PC-3 (cell line): Measurements from ENCODE around the gene UQCR11. TPM values are rescaled to one million over a fixed set of nuclear protein-coding genes. Genes with fewer than 3 reads are reported as not detected.

Experiments used
- ATAC-seq: fragments of 200-7000 bp; cut with Tn5 transposase; 2 replicates; pipeline ENCODE4 v1.9.1; 2020; ENCODE audit warnings: mild to moderate bottlenecking, moderate library complexity
- BruUV-seq: library from RNA; stranded (reverse); fragments of 400-500 nt; replicated peaks from 2 replicates; lab custom pipeline; 2021; lab: Mats Ljungman, UMichigan
- CTCF ChIA-PET: fragments of 300-600 bp; sonication (Branson Sonifier 250); formaldehyde crosslinking; loops from one replicate; lab custom pipeline; 2022; ENCODE audit warnings: antibody characterized with exemption; lab: Charles Lee
- POLR2A ChIA-PET: fragments of 300-600 bp; sonication (Branson Sonifier 250); formaldehyde crosslinking; loops from one replicate; lab custom pipeline; 2022; ENCODE audit warnings: antibody characterized with exemption; ENCODE audit not compliant: unreplicated experiment; lab: Charles Lee
- DNase-seq: peaks from one replicate; pipeline ENCODE4 v3.0.0-alpha.2; 2015
- H2AFZ ChIP-seq: fragments of 300-600 bp; sonication (generic); 2 replicates; pipeline ENCODE4 v1.6.0; 2016; ENCODE audit warnings: antibody characterized with exemption, low read length
- H3F3A ChIP-seq: fragments of 300-600 bp; sonication (generic); one replicate; pipeline ENCODE4 v1.6.0; 2017; ENCODE audit warnings: antibody characterized with exemption, low read length, control low read depth, mild to moderate bottlenecking; ENCODE audit not compliant: unreplicated experiment
- H3K27ac ChIP-seq: fragments of 300-600 bp; sonication (generic); 2 replicates; pipeline ENCODE4 v1.5.1; 2016; ENCODE audit warnings: mild to moderate bottlenecking, low read length
- H3K27me3 ChIP-seq: fragments of 300-600 bp; sonication (generic); 2 replicates; pipeline ENCODE4 v1.6.1; 2016; ENCODE audit warnings: low read length, mixed read lengths
- H3K36me3 ChIP-seq: fragments of 300-600 bp; sonication (generic); 2 replicates; pipeline ENCODE4 v1.6.1; 2016; ENCODE audit warnings: low read depth, mixed run types, low read length, mixed read lengths
- H3K4me1 ChIP-seq: fragments of 300-600 bp; sonication (generic); 2 replicates; pipeline ENCODE4 v1.5.1; 2016; ENCODE audit warnings: low read length; ENCODE audit not compliant: insufficient read depth
- H3K4me2 ChIP-seq: fragments of 300-600 bp; sonication (generic); 2 replicates; pipeline ENCODE4 v1.6.0; 2016; ENCODE audit warnings: low read length
- H3K4me3 ChIP-seq: fragments of 300-600 bp; sonication (generic); 2 replicates; pipeline ENCODE4 v1.5.1; 2016; ENCODE audit warnings: mild to moderate bottlenecking, low read length, mixed read lengths
- H3K79me2 ChIP-seq: fragments of 300-600 bp; sonication (generic); 2 replicates; pipeline ENCODE4 v1.6.1; 2017; ENCODE audit warnings: low read length, mixed read lengths
- H3K9ac ChIP-seq: fragments of 300-600 bp; sonication (generic); 2 replicates; pipeline ENCODE4 v1.6.0; 2016; ENCODE audit warnings: mild to moderate bottlenecking, low read length
- H3K9me2 ChIP-seq: fragments of 300-600 bp; sonication (generic); replicated peaks from 2 replicates; pipeline ENCODE4 v1.6.1; 2016; ENCODE audit warnings: mixed run types, low read length, mixed read lengths
- H3K9me3 ChIP-seq: fragments of 300-600 bp; sonication (generic); 2 replicates; pipeline ENCODE4 v1.6.1; 2016; ENCODE audit warnings: low read length, mixed read lengths
- H4K20me1 ChIP-seq: fragments of 300-600 bp; sonication (generic); 2 replicates; pipeline ENCODE4 v1.6.1; 2016; ENCODE audit warnings: low read length, mixed read lengths
- CTCF ChIP-seq: fragments of 300-600 bp; sonication (generic); conservative IDR thresholded peaks from 2 replicates; pipeline ENCODE4 v1.5.1; 2017; ENCODE audit warnings: antibody characterized with exemption, low read depth, mild to moderate bottlenecking, low read length
- EZH2 ChIP-seq: fragments of 300-600 bp; sonication (generic); IDR thresholded peaks from one replicate; pipeline ENCODE4 v1.6.1; 2017; ENCODE audit warnings: antibody characterized with exemption, mild to moderate bottlenecking, low read length; ENCODE audit not compliant: unreplicated experiment
- EZH2phosphoT487 ChIP-seq: fragments of 300-600 bp; sonication (generic); IDR thresholded peaks from 2 replicates; pipeline ENCODE4 v1.6.1; 2018; ENCODE audit warnings: mild to moderate bottlenecking, antibody characterized with exemption, low read length, borderline replicate concordance
- intact Hi-C: fragments of 100-400 bp; cut with micrococcal nuclease; formaldehyde crosslinking; loops from 2 replicates; pipeline ENCODE4 v1.9.0; 2023
- total RNA-seq: library from RNA; depleted of rRNA; stranded (reverse); fragments of >200 nt; gene quantifications from 2 replicates; pipeline ENCODE4 v1.2.3, GENCODE V29; 2014

Gene UQCR11
- total RNA-seq, 1 experiment from 2014 or later = 148 TPM

GRCh38 chr19:1618157-1619093 is 13.2 kb upstream of the UQCR11 start:
- no peak overlapping the region for H3K4me3 ChIP-seq
- H3K27ac ChIP-seq = no peak overlapping the region
- no peak overlapping the region for H2AFZ ChIP-seq
- no peaks in the 10 kb centered on the region for H3K9me2 ChIP-seq
- intact Hi-C loops = no loop called here
- no peaks in the 10 kb centered on the region for H3K27me3 ChIP-seq
- no peaks in the 10 kb centered on the region for H3K9me3 ChIP-seq
- H4K20me1 ChIP-seq = no peaks in the 10 kb centered on the region
- peak; percentile 49 for TF ChIP-seq CTCF
- no peak for TF ChIP-seq EZH2phosphoT487
- no peak for TF ChIP-seq EZH2
- no peak overlapping the region for H3K4me2 ChIP-seq
- no peak overlapping the region for H3K9ac ChIP-seq
- no peaks in the 10 kb centered on the region for H3K79me2 ChIP-seq
- H3F3A ChIP-seq = no peaks in the 10 kb centered on the region
- ATAC-seq = peak; percentile 81
- DNase-seq = peak; percentile 37
- POLR2A ChIA-PET = no interaction called here
- BruUV-seq = no TSS peak
- CTCF ChIA-PET = no interaction called here
- H3K4me1 ChIP-seq = no peaks in the 10 kb centered on the region
- H3K36me3 ChIP-seq = no peaks in the 10 kb centered on the region; the same call in 1 of the 2 replicates

DNA sequence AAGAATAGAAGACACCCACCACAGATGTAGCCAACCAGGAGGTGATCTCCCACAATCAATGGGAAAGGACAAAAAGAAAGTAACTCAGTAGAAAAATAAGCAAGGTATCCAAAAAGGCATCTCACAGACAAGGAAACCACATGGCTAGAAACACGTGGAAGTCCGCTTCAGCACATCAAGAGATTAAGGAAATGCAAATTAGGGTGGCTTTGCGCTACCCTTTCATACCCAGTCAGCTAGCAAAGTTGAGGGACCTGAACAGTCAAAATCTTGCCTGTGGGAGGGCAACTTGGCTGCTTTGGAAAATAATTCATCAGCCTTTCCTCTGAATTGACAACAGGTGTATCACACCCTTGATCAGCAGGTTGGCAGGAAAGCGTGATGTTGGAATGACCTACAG is 11.6 kb upstream of the UQCR11 start:
- no peaks in the 10 kb centered on the region for H4K20me1 ChIP-seq
- no peak overlapping the region for H2AFZ ChIP-seq
- no peak overlapping the region for H3K4me2 ChIP-seq
- TF ChIP-seq CTCF = no peak
- no peak for TF ChIP-seq EZH2
- TF ChIP-seq EZH2phosphoT487 = no peak
- H3K9me3 ChIP-seq = no peaks in the 10 kb centered on the region
- no peaks in the 10 kb centered on the region for H3K79me2 ChIP-seq
- H3K27ac ChIP-seq = no peak overlapping the region
- intact Hi-C loops = no loop called here
- no peaks in the 10 kb centered on the region for H3K27me3 ChIP-seq
- BruUV-seq = no TSS peak
- H3K4me3 ChIP-seq = no peak overlapping the region
- H3K9me2 ChIP-seq = no peaks in the 10 kb centered on the region
- H3F3A ChIP-seq = no peaks in the 10 kb centered on the region
- DNase-seq (no peak), ATAC-seq (no peak)
- POLR2A ChIA-PET = no interaction called here
- H3K4me1 ChIP-seq = no peaks in the 10 kb centered on the region
- H3K36me3 ChIP-seq = no peaks in the 10 kb centered on the region; the same call in 1 of the 2 replicates
- H3K9ac ChIP-seq = no peak overlapping the region
- CTCF ChIA-PET = no interaction called here

GRCh38 chr19:1616396-1616795 is 11.1 kb upstream of the UQCR11 start:
- no peaks in the 10 kb centered on the region for H4K20me1 ChIP-seq
- H3K9me3 ChIP-seq = no peaks in the 10 kb centered on the region
- no peak overlapping the region for H2AFZ ChIP-seq
- no peaks in the 10 kb centered on the region for H3F3A ChIP-seq
- H3K36me3 ChIP-seq = no peaks in the 10 kb centered on the region; the same call in 1 of the 2 replicates
- no peaks in the 10 kb centered on the region for H3K27me3 ChIP-seq
- no peak overlapping the region for H3K27ac ChIP-seq
- CTCF ChIA-PET = no interaction called here
- no peak for TF ChIP-seq EZH2phosphoT487
- no peak for TF ChIP-seq EZH2
- TF ChIP-seq CTCF = no peak
- H3K79me2 ChIP-seq = no peaks in the 10 kb centered on the region
- no peak overlapping the region for H3K4me2 ChIP-seq
- H3K9me2 ChIP-seq = no peaks in the 10 kb centered on the region
- H3K4me1 ChIP-seq = no peaks in the 10 kb centered on the region
- BruUV-seq = no TSS peak
- H3K9ac ChIP-seq = no peak overlapping the region
- DNase-seq = no peak
- intact Hi-C loops = no loop called here
- no peak overlapping the region for H3K4me3 ChIP-seq
- ATAC-seq = no peak
- POLR2A ChIA-PET = no interaction called here
